ENCODE results near the gene YAF2.
"Not testable (repeated sequence)": the region's sequence is repeated elsewhere in the genome, so short reads cannot be mapped to it uniquely, and the experiment has no call there.

- TF ChIP-seq EZH2, CTCF (IDR thresholded peaks at IDR 0.05): not testable (repeated sequence)
Measured at GRCh38 chr12:42252645-42253044, 14.6 kb upstream of the YAF2 start.
